DMS 273 (cell line): ENCODE data around the gene FARP2.
"Not testable (repeated sequence)": the region's sequence is repeated elsewhere in the genome, so short reads cannot be mapped to it uniquely, and the experiment has no call there.

ENCODE experiments used
- DNase-seq: peaks from one replicate; lab custom pipeline; 2025; ENCODE audit not compliant: unreplicated experiment; lab: John Stamatoyannopoulos, UW

The FARP2 gene

DNA sequence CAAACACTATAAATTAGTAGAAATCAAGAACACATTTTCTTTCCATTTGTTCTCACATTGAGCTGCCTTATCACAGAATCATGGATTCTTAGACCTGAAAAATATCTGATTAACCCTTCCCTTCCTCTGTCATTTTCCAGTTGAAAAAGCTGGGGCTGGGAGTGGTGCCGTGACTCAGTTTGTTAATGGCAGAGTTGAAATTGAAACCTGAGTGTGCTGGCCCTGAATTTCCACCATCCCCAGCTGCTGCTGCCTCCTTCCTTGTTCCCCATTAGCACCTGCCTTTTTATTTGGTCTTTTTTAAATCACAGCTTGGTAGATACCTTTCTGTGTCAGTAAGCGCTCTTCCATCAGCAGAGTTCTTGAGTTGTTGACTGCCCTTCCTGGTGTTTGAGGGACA, 10.6 kb downstream of the FARP2 start:
- DNase-seq = no peak

DNA sequence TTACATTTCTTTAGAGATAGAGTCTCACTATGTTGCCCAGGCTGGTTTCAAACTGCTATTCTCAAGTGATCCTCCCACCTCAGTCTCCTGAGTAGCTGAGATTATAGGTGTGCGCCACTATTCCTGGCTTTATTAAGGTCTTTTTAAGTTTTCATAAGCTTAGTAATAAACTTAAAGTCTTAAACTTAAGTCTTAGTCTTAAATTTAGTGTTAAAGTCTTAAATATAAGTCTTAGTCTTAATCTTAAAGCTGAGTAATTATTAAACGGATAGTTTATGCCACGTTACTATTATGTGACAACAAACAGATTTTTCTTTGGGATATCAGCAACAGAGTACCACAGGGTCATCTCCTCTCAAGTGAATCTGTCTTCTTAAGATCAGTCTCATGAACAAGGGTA, 12.6 kb downstream of the FARP2 start:
- DNase-seq = no peak

DNA sequence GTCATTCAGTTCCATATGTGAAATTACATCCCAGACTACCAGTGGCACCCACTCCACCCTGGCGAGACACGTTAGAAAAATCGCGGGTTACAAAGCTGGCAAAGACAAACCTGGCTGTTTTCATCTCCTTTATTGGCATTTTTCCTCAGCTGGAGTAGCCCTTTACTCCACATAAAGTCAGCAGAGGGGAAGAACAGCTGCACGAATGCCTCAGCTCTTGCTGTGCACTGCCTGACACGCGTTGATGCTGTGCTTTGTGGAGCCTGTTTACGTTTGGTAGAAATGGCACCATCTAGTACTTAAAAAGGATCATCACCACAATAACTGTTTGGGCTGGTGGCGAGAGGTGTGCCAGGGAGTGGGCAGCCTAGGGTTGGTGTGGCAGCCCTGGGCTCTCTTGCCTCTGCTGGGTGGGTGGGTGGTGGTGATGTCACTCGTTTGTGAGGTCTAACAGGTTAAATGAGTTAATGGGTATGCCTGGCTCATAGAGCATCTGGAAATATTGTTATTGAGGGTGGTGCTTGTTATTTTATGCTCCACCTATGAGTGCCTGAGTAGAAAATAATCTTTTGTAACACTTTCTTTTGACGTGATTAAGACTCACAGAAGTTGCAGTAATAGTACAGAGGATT, 16.4 kb downstream of the FARP2 start:
- peak; percentile 51 for DNase-seq

DNA sequence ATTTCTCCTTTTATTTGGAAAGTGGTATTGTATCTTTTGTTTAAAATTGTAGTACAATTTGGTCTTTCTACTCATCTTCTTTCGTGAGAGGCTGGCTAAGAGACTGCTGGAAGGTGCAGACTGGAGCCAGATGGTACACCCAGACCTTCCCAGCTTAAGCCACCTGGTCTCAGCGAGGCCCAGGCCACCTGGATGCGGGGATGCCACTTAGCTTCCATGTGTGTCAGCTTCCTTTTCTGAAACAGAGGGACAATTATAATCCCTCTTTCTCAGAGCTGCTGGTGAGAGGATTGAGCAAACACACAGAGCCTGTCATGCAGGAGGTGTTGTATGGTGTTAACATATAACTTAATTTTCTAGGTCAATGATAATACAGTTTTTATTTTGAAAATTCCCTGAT, 17.4 kb downstream of the FARP2 start:
- peak; percentile 78 for DNase-seq

DNA sequence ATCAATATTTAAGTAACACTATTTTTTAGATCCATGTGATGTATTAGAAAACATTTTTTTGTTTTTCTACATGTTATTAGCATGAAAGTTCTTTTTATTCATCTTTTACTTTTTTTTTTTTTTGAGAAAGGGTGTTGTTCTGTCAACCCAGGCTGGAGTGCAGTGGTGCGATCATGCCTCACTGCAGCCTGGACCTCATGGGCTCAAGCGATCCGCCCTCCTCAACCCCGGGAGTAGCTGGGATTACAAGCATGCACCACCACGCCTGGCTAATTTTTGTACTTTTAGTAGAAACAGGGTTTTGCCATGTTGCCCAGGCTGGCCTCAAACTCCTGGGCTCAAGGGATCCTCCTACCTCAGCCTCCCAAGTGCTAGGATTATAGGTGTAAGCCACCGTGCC, 17.8 kb downstream of the FARP2 start:
- not testable (repeated sequence) for DNase-seq

DNA sequence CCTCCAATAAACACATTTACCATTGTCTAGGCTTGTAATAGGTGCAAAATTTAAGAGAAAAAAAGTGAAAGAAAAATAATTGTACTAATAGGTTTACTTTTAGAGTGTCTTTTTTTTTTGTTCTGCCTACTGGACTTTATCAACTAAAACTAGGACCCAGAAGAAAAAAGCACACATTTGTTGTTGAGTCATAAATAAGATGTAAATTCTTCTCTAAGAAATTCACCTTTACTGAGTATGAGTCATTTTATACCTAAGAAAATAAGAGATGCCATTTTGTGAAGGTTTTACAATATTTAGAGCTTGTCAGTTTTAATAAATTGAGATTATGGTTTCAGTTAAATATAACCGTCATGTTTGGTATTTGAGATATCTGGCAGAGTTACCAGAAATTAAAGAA, 19.2 kb downstream of the FARP2 start:
- DNase-seq = no peak

DNA sequence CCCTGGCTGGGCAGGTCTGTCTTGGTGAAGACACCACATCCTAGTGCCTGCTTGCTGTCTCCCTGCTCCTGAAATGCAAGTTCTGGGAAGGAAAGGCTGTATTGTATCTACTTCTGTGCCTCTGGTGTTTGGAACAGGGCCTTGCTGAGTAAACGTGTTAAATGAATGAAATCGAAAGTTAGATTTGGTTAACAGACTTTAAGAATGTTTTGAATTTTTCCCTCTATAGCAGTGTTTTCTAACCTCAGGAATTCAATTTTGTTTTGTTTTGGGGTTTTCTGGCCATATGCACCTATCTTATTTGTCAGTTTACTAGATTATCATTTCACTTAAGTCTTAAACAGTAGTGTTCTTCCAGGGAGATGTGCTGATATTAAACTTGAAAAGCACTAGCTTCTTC, 20.7 kb downstream of the FARP2 start:
- no peak for DNase-seq

DNA sequence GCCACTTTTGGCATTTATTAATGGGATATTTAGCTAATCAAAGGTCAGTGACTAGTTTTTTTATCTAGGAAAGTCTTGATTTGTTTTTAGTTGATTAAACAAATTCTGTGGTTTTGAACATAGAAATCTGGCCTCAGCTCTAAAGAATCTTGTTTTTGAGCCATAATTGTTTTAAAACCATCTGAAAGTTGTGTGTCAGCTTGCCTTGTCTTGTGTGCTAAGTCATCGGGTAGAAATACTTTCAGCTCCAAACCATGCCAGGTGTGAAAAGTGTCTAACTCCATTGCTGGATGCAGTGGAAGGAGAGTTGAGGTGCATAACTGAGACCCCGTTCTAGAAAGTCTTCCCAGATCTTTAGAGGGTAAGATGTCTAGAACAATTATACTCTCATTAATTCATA, 22.7 kb downstream of the FARP2 start:
- DNase-seq = no peak

DNA sequence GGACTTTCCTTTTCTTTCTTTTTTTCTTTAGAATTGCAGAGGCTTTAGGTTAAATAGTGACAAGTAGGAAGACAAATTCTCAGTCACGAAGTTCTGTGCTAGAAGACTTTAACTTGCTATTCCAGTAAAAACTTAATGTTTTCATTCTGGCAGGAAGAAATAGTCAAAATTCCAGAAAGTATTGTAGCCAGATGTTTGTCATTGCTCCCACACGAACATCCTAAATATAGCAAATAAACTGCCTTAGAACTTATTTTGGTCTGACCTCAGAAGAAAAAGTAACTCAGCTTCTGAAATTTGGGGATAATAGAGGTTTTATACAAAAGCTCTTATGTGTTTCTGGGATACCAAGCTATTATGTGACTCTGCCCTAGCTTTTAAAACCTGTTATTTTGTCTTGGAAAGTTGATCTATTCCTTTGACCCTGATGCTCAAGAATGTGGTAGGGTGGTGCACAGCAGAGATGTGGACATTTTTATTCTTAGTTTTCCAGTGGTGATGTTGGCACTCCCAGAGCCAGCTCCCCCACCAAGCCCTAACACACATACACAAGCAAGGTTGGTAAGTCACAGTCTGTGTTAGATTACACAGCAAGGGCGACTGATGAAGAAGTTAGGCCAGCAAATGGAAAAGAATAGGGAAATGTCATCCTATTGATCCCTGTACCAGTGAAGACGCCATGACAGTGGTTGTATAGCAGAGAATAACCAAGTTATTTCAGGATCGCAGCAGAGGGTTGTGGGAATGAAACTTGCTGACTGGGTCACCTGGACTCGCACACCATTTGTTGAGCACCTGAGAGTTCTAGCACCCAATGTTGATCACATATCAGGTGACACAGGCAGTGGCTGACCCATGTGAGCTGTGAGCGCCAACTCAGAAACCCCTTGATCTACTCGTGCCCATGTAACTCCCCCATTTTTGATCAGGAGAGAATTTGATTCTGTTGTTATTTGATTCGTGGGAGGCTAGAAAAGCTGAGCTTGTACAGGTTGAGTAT, 23.7 kb downstream of the FARP2 start:
- DNase-seq = no peak

DNA sequence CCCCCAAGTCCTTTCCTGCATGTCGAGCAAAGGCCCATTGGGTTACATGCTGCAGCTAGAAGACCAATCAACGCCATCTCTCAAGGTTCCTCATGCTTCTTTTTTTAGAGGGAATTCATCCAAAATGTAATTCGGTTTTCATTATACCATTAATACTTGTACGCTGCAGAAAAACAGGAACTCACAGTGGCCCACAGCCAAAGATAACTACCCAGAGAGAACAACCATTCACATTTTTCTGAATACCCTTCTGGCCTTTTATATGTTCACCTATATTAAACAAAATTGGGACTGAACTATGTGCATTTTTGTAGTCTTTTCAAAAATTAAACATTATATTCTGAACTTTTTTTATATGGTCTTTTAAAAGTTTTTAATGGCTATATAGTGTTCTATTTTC, 25.8 kb downstream of the FARP2 start:
- no peak for DNase-seq

DNA sequence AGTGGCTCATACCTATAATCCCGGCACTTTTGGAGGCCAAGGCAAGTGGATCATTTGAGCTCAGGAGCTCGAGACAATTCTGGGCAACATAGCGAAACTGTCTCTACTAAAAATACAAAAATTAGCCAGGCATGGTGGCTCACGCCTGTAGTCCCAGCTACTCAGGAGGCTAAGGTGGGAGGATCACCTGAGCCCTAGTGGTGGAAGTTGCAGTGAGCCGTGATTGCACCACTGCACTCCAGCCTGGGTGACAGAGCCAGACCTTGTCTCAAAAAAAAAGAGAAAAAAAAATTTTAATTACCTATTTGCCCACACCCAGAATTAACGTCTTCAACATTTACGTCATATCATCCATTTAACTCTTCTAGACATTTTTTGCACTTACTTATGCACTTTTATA, 29.4 kb downstream of the FARP2 start:
- DNase-seq = not testable (repeated sequence)

DNA sequence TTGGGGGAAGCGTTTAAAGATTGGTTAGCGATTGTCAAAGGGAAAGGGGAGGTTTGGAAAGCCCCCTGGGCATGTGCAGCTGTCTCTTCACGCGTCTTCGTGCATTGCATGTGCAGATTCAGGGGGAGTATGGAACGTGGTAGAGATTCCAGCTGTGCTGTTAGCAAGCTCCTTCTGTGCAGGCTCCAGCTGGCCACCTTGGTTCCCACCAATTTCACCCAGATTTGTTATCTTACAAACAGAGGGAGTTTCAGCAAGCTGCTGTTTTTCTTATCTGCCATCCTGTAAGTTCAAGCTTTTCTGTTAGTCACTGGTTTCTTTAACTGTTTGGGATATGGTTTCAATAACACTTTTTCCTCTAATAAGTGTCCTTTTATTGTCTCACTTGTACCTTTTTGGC, 30.4 kb downstream of the FARP2 start:
- peak; percentile 41 for DNase-seq

DNA sequence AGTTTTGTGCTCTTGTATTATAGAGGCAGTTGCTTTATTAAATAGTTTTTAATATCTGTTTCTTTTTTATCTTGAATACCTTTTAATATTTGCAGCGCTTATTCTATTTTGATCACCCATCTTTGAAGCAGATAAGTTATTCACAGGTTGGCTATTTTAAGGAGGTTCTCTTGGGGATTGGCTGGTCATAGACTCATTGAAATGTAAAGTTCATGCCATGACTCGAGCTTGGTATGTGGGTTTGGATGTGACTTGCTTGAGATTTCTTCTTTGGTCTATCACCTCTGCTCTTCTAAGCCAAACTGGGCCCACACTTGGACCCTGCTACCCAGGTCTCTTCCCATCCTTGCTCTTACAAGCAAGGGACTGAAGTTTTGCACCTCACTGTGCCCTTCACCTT, 33.6 kb downstream of the FARP2 start:
- DNase-seq = peak; percentile 25

DNA sequence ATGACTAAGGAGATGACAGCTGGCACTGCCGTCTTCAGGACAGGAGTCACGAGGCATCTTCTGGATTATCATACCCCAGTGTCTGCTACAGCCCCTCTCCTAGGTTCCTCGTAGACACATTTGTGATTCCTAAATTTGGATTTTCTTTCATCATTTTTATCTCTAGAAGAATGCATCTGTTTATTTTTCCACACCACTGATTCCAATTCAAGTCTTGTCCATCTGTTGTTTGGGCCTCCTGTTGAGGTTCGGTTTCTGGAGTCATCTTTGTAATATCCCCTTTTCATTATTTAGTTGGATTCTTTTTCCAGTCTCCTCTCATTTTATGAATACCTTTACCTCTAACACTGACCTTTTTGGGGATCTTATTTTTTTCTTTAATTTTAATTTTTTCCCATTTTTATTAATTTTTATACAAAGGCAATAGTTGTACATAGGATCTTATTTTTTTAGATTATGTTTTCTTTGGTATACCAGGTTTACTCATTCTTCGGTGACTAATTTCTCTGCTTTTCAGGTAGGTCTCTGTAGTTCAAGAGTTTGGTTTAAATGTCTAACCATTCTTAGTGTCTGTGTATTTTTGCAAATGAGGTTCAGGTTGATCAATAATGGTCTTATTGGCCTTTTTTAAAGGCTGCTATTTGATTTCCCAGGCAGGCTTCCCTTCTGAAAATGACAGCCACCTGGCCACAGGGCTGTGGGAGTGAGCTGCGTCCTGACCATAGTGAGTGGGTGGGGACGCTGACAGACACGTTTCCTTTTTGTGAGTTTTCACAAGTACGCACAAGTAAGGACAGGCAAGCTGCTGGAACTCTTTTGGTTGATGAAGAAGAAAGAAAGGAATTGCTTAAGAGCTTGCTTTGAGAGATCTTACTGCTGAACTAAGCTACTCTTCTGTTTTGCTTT, 34.5 kb downstream of the FARP2 start:
- DNase-seq = peak; percentile 40

DNA sequence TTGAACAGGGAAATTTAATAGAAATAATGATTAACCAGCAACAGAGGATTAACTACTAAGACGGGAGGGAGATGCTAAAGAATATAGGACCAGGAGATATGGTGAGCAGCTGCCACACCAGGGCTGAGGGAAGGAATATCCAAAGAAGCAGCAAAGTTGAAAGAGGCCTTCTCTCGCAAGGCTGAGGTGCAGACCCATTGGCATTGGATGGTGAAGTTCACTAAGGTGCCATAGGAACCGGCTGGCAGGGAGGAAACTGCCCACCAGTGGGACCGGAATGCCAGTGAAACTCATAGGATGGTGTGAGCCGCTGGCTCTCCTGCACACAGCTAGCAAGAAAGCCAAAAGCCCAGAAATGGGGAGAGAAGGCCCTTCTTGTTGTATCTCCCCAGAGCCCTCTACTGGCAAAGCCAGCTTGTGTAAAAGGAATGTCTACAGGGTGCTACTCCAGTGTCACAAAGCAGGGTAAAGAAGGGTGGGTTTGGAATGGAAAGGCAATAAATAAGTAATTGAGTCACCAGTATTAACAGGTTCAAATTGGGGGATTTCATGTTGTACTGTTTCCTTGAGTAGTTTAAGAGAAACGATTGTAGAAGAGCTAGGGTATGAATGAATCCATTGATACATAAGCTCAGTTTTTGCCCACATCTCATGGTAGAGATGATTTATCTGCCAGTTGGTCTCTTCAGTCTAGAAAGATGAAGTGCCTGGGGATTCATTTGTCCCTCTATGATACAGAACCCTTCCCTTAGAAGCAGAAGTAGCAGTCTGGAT, 36.0 kb downstream of the FARP2 start:
- peak; percentile 41 for DNase-seq

DNA sequence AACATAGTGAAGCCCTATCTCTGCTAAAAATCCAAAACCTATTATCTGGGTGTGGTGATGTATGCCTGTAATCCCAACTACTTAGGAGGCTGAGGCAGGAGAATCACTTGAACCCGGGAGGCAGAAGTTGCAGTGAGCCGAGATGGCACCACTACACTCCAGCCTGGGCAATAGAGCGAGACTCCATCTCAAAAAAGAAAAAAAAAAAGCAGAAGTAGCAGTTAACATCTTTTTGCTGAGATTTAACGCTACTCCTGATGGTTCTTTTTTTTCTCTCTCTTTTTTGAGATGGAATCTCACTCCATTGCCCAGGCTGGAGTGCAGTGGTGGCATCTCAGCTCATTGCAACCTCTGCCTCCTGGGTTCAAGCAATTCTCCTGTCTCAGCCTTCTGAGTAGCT, 36.7 kb downstream of the FARP2 start:
- not testable (repeated sequence) for DNase-seq

DNA sequence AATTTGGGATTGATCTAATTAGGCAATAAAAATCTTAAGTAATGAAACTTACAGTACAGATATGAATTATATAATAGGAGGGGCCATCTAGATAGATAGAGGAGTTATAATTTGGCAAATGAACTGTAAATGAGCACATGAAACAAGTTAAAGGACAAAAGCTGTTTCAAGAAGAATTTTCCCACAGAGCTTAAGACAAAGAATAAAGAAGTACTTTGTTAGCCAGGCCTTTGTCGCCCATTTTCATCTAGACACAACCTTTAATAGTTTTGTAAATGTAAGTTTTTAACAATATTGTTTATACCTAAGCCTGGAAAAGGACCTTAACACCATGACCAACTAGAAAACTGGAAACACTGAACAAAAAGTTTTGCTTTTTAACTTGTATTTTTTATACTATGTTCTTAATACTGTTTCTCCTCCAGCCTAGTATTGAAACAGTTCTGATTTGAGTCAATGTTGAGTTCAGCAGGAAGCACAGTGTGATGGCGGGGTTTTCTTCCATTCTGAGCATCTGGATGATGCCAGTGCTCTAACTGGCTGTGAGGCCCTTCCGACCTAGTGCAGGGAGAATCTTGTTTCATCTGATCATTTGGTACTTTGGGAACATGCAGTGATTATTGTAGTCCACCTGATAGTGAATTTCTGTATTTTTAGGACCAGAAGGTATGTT, 37.6 kb downstream of the FARP2 start:
- no peak for DNase-seq

DNA sequence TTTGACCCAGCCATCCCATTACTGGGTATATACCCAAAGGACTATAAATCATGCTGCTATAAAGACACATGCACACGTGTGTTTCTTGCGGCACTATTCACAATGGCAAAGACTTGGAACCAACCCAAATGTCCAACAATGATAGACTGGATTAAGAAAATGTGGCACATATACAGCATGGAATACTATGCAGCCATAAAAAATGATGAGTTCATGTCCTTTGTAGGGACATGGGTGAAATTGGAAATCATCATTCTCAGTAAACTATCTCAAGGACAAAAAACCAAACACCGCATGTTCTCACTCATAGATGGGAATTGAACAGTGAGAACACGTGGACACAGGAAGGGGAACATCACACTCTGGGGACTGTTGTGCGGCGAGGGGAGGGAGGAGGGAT, 40.7 kb downstream of the FARP2 start:
- not testable (repeated sequence) for DNase-seq

DNA sequence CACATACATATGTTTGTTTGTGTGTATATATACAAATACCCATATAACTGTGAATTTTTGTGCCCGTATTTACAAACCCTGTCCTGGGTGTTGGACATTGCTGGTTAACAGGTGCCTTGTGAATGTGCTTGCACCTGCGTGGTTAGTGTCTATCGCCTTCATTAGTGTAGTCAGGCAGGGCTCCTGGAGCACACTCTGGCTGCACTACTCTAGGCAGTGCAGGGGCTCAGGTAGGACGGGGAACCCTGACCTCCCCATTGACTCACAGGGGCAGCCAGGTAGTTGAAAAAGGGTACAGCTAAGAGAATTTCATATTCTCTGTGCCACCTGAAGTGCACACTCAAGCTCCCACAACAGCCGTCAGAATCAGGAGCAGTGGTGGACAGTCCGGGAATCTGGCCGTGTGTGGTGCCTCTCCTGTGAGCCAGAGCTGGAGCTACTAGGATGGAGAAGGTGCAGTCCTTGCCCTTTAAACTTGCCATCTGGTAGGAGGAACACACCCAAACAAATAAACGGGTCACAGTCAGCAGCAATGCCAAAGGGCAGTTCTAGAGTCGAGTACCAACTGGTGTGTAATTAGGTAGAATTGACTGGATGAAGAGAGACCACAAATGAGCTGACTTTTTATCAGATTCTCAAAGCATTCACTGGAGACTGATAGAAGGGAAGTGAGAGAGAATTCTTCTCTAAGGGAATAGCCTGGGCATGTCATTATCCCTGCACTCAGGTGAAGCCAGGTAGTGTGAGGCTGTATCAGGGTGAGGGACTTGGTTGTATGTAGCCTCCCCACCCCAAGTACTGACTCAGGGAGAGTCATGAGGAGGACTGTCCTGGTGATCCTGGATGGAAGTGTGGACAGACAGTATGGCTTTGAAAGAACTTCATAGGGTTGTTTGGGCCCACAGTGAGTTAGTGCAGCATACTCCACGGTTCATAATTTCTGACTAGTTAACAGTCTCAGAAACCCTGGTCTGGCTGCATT, 44.1 kb downstream of the FARP2 start:
- DNase-seq = peak; percentile 10
